HG02678 (cell line): ENCODE results near the gene WDR93.

ENCODE experiments used
- ATAC-seq: cut with Tn5 transposase; IDR thresholded peaks from one replicate; pipeline ENCODE4 v1.9.1; 2021; ENCODE audit warnings: mild to moderate bottlenecking, moderate library complexity; ENCODE audit not compliant: unreplicated experiment

The WDR93 gene

GRCh38 chr15:89747708-89748682 lies 57.4 kb downstream of the WDR93 start:
- ATAC-seq: no peak

- no peak for ATAC-seq
Observed at GRCh38 chr15:89749054-89749453, 58.4 kb downstream of the WDR93 start.

- ATAC-seq: no peak
Observed at GRCh38 chr15:89749526-89749925, 58.9 kb downstream of the WDR93 start.

GRCh38 chr15:89749951-89750559 lies 59.4 kb downstream of the WDR93 start:
- peak; percentile 2 for ATAC-seq

GRCh38 chr15:89750560-89751542 lies 60.2 kb downstream of the WDR93 start, which contains the start of gene MESP1:
Gene MESP1, minus strand, starts transcription at chr15:89751249. Its CDS starts 18 bp downstream, at chr15:89751231.
- ATAC-seq: peak; percentile 88

DNA sequence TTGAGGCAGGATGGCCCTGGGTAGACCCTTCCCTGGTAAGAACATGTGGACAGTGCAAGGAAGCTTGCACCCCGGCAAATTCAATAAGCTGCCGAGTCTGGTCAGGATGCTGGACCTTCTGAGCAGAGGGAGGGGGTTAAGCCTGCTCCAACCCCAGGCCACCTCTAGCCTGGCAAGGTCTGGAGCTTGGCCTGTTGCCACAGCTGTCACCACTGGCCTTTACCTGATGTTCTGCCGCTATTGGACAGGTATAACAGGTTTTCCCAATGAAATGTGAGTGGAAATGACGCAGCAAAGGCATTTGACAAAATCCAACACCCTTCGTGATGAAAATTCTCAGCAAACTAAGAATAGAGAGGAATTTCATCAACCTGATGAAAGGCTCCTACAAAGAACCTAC lies 61.1 kb downstream of the WDR93 start:
- no peak for ATAC-seq

- no peak for ATAC-seq
Observed at GRCh38 chr15:89753855-89754254, 63.2 kb downstream of the WDR93 start.

GRCh38 chr15:89754361-89755154 lies 63.9 kb downstream of the WDR93 start:
- no peak for ATAC-seq

- ATAC-seq: no peak
Observed at GRCh38 chr15:89755701-89756100, 65.1 kb downstream of the WDR93 start.

DNA sequence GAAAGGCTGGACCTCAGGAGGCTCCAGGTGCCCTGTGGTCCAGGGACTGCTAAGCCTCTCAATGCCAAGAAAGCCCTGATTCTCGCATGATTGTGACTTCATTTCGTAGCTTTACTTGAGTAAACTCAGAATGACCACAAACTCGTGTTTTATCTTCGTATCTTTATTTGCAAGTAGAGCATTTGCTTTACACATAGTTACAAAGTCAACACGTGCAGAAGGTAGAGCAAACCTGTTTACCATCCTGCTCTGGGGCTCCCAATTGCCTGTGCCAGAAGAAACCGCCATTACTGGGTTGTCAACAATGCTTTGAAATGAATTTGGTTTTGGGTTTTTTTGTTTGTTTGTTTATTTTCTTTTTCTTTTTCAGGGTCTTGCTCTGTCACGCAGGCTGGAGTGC lies 66.3 kb downstream of the WDR93 start:
- no peak for ATAC-seq

- no peak for ATAC-seq
Observed at GRCh38 chr15:89758283-89758682, 67.7 kb downstream of the WDR93 start.

DNA sequence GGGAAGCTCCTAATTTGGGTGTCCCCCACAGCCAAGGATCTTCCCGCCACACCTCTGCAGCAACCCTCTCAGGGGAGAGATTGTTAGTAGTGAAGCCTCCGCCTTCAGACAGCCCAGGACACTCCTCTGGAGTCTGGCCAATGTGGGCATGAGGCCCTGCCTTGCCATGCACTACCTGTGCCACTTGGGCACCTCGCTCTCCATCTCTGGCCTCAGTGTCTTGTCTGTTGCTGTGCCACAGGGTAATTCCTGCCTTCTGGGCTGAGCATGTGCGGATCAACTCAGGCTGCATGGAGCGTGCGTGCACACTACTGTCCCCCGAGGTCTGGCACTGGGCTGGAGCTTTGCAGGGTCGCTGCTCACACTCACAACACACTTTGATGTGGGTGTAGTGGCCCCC lies 68.4 kb downstream of the WDR93 start:
- ATAC-seq: no peak

DNA sequence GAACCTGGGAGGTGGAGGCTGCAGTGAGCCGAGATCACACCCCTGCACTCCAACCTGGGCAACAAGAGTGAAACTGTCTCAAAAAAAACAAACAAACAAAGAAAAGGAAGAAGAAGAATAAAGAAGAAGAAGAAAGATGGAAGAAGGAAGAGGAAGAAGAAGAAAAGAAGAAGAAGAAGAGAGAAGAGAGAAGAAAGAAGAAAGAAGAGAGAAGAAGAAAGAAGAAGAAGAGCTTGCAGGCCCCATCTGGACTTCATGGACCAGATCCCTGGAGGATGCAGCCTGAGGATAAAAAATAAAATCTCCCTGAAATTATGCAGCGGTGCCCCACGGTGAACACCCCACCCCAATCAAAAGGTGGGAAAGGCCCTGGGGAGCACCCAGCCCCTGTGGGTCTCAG lies 69.2 kb downstream of the WDR93 start:
- ATAC-seq: no peak

- ATAC-seq: no peak
Observed at GRCh38 chr15:89760303-89761008, 69.8 kb downstream of the WDR93 start.

GRCh38 chr15:89761009-89761831 lies 70.6 kb downstream of the WDR93 start:
- peak; percentile 68 for ATAC-seq

DNA sequence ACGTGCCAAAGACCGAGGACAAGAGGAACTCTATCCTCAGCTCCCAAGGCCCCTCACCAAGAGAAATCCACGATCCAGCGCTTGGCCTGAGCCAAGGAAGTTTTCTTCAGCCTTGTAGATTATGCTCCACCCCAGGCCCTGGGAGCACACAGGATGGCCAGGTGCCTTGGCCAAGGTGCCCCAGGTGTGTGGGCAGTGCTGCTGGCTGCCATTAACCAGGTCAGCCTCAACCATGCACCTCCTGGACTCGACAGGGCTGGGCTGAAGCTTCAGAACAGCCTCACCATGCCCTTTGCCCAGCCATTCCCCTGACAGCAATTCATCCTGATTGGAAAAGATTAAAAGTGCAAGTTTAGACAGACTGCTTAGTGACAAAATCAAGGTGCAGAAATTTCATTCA lies 71.3 kb downstream of the WDR93 start:
- no peak for ATAC-seq

DNA sequence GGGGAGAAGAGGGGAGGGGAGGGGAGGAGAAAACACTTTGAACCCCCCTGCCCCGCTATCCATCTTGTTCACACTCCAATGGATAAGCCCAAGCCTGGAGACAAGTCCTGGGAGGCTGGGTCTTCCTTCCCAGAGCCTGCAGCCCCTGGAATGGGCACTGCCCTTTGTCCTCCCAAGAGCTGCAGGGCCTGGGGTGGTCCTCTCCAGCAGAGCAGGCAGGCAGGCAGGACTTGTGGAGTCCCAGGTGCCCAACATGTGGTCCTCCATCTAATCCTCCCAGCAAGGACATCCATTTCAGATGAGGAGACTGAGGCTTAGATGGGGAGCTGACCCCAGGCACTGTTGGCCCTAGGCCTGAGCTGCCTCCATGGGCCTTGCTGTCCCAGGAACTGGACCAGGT lies 75.1 kb downstream of the WDR93 start:
- ATAC-seq: no peak
